ENCODE data around the gene PRDM7.

Gene PRDM7

DNA sequence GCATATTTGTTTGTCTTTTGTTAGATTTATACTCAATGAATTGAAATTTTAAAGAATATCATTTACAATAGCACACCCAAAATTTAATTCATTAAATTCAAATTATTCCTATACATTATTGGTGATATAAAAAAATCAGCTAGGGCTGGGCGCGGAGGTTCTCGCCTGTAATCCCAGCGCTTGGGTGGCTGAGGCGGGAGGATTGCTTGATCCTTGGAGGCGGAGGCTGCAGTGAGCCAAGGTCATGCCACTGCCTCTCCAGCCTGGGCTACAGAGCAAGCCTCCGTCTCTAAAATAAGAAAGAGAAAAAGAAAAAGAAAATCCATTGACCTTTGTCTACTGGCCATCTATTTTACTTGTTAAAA lies 4.5 kb upstream of the PRDM7 start:
- H3K4me1 ChIP-seq (ENCODE audit: insufficient read depth, low read length) = peaks cover 31% of the 10 kb centered on the region
- ATAC-seq (ENCODE audit: insufficient read depth, low read depth) = no peak
- H3K27me3 ChIP-seq (ENCODE audit: insufficient read depth, low read length, poor library complexity) = peaks cover 17% of the 10 kb centered on the region
- H3K79me2 ChIP-seq (ENCODE audit: insufficient read depth, low read length) = no peaks in the 10 kb centered on the region
- peak overlapping the region; percentile 96 for H3K4me2 ChIP-seq (ENCODE audit: insufficient read depth, low read length)
- peak overlapping the region; percentile 75; the same call in 1 of the 2 replicates for H2AFZ ChIP-seq (ENCODE audit: low read depth, low read length)
- peak overlapping the region in 1 of 2 experiments; percentile 71; a peak in 2 of 4 replicates for H3K4me3 ChIP-seq (ENCODE audit: low read depth in 1 of 2, low read length in 2 of 2)
- H4K20me1 ChIP-seq (ENCODE audit: insufficient read depth, low read length) = no peaks in the 10 kb centered on the region
- no peak overlapping the region for H3K27ac ChIP-seq (ENCODE audit: low read length)
- no peak for DNase-seq
- TF ChIP-seq EZH2 (IDR thresholded peaks at IDR 0.05; ENCODE audit: borderline replicate concordance, low read depth, low read length, severe bottlenecking) = no peak
- TF ChIP-seq, protein P1, sequence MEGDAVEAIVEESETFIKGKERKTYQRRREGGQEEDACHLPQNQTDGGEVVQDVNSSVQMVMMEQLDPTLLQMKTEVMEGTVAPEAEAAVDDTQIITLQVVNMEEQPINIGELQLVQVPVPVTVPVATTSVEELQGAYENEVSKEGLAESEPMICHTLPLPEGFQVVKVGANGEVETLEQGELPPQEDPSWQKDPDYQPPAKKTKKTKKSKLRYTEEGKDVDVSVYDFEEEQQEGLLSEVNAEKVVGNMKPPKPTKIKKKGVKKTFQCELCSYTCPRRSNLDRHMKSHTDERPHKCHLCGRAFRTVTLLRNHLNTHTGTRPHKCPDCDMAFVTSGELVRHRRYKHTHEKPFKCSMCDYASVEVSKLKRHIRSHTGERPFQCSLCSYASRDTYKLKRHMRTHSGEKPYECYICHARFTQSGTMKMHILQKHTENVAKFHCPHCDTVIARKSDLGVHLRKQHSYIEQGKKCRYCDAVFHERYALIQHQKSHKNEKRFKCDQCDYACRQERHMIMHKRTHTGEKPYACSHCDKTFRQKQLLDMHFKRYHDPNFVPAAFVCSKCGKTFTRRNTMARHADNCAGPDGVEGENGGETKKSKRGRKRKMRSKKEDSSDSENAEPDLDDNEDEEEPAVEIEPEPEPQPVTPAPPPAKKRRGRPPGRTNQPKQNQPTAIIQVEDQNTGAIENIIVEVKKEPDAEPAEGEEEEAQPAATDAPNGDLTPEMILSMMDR (IDR thresholded peaks at IDR 0.05; ENCODE audit: borderline replicate concordance, extremely low read depth, low read length, poor library complexity, severe bottlenecking) = no peak
- no peaks in the 10 kb centered on the region for H3K36me3 ChIP-seq (ENCODE audit: insufficient read depth, low read length)
- peak overlapping the region; percentile 62; the same call in 1 of the 2 replicates for H3K9ac ChIP-seq (ENCODE audit: low read depth, low read length)
- H3K9me3 ChIP-seq (ENCODE audit: insufficient read depth, low read length, severe bottlenecking) = no peaks in the 10 kb centered on the region

DNA sequence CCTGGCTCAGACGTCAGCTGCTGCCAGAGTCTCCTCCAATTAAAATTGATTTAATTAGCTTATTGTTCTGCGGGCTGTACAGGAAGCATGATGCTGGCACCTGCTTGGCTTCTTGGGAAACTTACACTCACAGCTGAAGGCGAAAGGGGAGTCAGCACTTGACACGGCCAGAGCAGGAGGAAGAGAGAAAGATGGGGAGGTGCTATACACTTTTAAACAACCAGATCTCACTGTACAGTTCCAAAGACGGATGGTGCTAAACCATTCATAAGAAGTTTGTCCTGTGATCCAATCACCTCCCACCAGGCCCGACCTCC lies 1.4 kb upstream of the PRDM7 start:
- TF ChIP-seq EZH2 (IDR thresholded peaks at IDR 0.05; ENCODE audit: borderline replicate concordance, low read depth, low read length, severe bottlenecking) = no peak
- TF ChIP-seq, protein P1 (IDR thresholded peaks at IDR 0.05; ENCODE audit: borderline replicate concordance, extremely low read depth, low read length, poor library complexity, severe bottlenecking) = no peak
- no peak overlapping the region for H3K9ac ChIP-seq (ENCODE audit: low read depth, low read length)
- DNase-seq = no peak
- no peaks in the 10 kb centered on the region for H3K79me2 ChIP-seq (ENCODE audit: insufficient read depth, low read length)
- H3K4me2 ChIP-seq (ENCODE audit: insufficient read depth, low read length) = peak overlapping the region; percentile 76; the same call in 1 of the 2 replicates
- H2AFZ ChIP-seq (ENCODE audit: low read depth, low read length) = peak overlapping the region; percentile 70; the same call in 1 of the 2 replicates
- H3K4me1 ChIP-seq (ENCODE audit: insufficient read depth, low read length) = peaks cover 33% of the 10 kb centered on the region
- peaks cover 27% of the 10 kb centered on the region for H3K27me3 ChIP-seq (ENCODE audit: insufficient read depth, low read length, poor library complexity)
- no peak overlapping the region for H3K4me3 ChIP-seq (ENCODE audit: low read depth in 1 of 2, low read length in 2 of 2)
- no peaks in the 10 kb centered on the region for H3K9me3 ChIP-seq (ENCODE audit: insufficient read depth, low read length, severe bottlenecking)
- H4K20me1 ChIP-seq (ENCODE audit: insufficient read depth, low read length) = no peaks in the 10 kb centered on the region
- no peak for ATAC-seq (ENCODE audit: insufficient read depth, low read depth)
- H3K36me3 ChIP-seq (ENCODE audit: insufficient read depth, low read length) = no peaks in the 10 kb centered on the region
- no peak overlapping the region for H3K27ac ChIP-seq (ENCODE audit: low read length)

- Histone ChIP-seq H3K79me2 (ENCODE audit: insufficient read depth, low read length) (no peaks in the 10 kb centered on the region), H3K9ac (ENCODE audit: low read depth, low read length) (peak overlapping the region; percentile 41), H3K27ac (ENCODE audit: low read length) (no peak overlapping the region), H3K9me3 (ENCODE audit: insufficient read depth, low read length, severe bottlenecking) (no peaks in the 10 kb centered on the region), H3K36me3 (ENCODE audit: insufficient read depth, low read length) (no peaks in the 10 kb centered on the region), H3K27me3 (ENCODE audit: insufficient read depth, low read length, poor library complexity) (peaks cover 23% of the 10 kb centered on the region), H3K4me3 (ENCODE audit: low read depth in 1 of 2, low read length in 2 of 2) (peak overlapping the region; percentile 3 to 54; a peak in 2 of 4 replicates), H3K4me1 (ENCODE audit: insufficient read depth, low read length) (peaks cover 33% of the 10 kb centered on the region), H2AFZ (ENCODE audit: low read depth, low read length) (peak overlapping the region; percentile 70), H3K4me2 (ENCODE audit: insufficient read depth, low read length) (peak overlapping the region; percentile 76), H4K20me1 (ENCODE audit: insufficient read depth, low read length) (no peaks in the 10 kb centered on the region)
- ATAC-seq (ENCODE audit: insufficient read depth, low read depth) = peak; percentile 41
- TF ChIP-seq, protein P1 (IDR thresholded peaks at IDR 0.05; ENCODE audit: borderline replicate concordance, extremely low read depth, low read length, poor library complexity, severe bottlenecking) = peak; percentile 39
- no peak for TF ChIP-seq EZH2 (IDR thresholded peaks at IDR 0.05; ENCODE audit: borderline replicate concordance, low read depth, low read length, severe bottlenecking)
- DNase-seq = no peak
Measured at GRCh38 chr16:90077757-90078578, 837 bp upstream of the PRDM7 start.
